ENCODE measurements around the gene GGTA1. TPM values are rescaled to one million over a fixed set of nuclear protein-coding genes. Genes with fewer than 3 reads are reported as not detected.
A peak's percentile ranks its signal among the peaks of the same experiment; 100 is the strongest.
"Not testable (repeated sequence)": the region's sequence is repeated elsewhere in the genome, so short reads cannot be mapped to it uniquely, and the experiment has no call there.

The GGTA1 gene
- total RNA-seq (2014; rRNA removed; shearing (Covaris generic)) = not detected in 2 replicates

- no peak for DNase-seq (ENCODE audit: low spot score)
These were observed at the start of gene GGTA1 for GRCh38 chr9:121499427-121500164. Gene GGTA1 (minus strand): TSS chr9:121499844. CDS start chr9:121467922, 31,922 bp downstream.

GRCh38 chr9:121548666-121549065, 49.0 kb upstream of the GGTA1 start:
- DNase-seq (ENCODE audit: low spot score) = no peak

- peak; percentile 98 for DNase-seq (ENCODE audit: low spot score)
These were observed 46.3 kb upstream of the GGTA1 start for GRCh38 chr9:121545875-121546423.

GRCh38 chr9:121545150-121545874, 45.7 kb upstream of the GGTA1 start:
- no peak for DNase-seq (ENCODE audit: low spot score)

GRCh38 chr9:121542025-121542424, 42.4 kb upstream of the GGTA1 start:
- DNase-seq (ENCODE audit: low spot score) = no peak

- DNase-seq (ENCODE audit: low spot score) = no peak
These were observed 41.6 kb upstream of the GGTA1 start for GRCh38 chr9:121541256-121541655.

- DNase-seq (ENCODE audit: low spot score) = peak; percentile 36
These were observed 38.6 kb upstream of the GGTA1 start for GRCh38 chr9:121538221-121538620.

GRCh38 chr9:121537283-121537682, 37.6 kb upstream of the GGTA1 start:
- DNase-seq (ENCODE audit: low spot score) = no peak

- no peak for DNase-seq (ENCODE audit: low spot score)
These were observed 33.2 kb upstream of the GGTA1 start for GRCh38 chr9:121532881-121533280.

GRCh38 chr9:121529237-121529987, 29.8 kb upstream of the GGTA1 start:
- DNase-seq (ENCODE audit: low spot score) = no peak

- DNase-seq (ENCODE audit: low spot score) = no peak
These were observed 29.0 kb upstream of the GGTA1 start for GRCh38 chr9:121528642-121529041.

- no peak for DNase-seq (ENCODE audit: low spot score)
These were observed 27.7 kb upstream of the GGTA1 start for GRCh38 chr9:121527371-121527770.

- DNase-seq (ENCODE audit: low spot score) = not testable (repeated sequence)
These were observed 20.0 kb upstream of the GGTA1 start for GRCh38 chr9:121519688-121520087.

GRCh38 chr9:121518634-121519033, 19.0 kb upstream of the GGTA1 start:
- DNase-seq (ENCODE audit: low spot score) = no peak

- DNase-seq (ENCODE audit: low spot score) = not testable (repeated sequence)
These were observed 13.5 kb upstream of the GGTA1 start for GRCh38 chr9:121513166-121513565.

- DNase-seq (ENCODE audit: low spot score) = no peak
These were observed 11.3 kb upstream of the GGTA1 start for GRCh38 chr9:121510766-121511550.

GRCh38 chr9:121509180-121509579, 9.5 kb upstream of the GGTA1 start:
- DNase-seq (ENCODE audit: low spot score) = no peak

GRCh38 chr9:121508415-121508814, 8.8 kb upstream of the GGTA1 start:
- no peak for DNase-seq (ENCODE audit: low spot score)

- no peak for DNase-seq (ENCODE audit: low spot score)
These were observed 6.5 kb upstream of the GGTA1 start for GRCh38 chr9:121505903-121506735.

- no peak for DNase-seq (ENCODE audit: low spot score)
These were observed 3.8 kb upstream of the GGTA1 start for GRCh38 chr9:121503444-121503843.
